CMK (cell line): Measurements from ENCODE around the gene SGMS2.

Source experiments
- DNase-seq: peaks from one replicate; pipeline ENCODE4 v3.0.0-alpha.2; 2010; ENCODE audit warnings: low read depth

The SGMS2 gene

DNA sequence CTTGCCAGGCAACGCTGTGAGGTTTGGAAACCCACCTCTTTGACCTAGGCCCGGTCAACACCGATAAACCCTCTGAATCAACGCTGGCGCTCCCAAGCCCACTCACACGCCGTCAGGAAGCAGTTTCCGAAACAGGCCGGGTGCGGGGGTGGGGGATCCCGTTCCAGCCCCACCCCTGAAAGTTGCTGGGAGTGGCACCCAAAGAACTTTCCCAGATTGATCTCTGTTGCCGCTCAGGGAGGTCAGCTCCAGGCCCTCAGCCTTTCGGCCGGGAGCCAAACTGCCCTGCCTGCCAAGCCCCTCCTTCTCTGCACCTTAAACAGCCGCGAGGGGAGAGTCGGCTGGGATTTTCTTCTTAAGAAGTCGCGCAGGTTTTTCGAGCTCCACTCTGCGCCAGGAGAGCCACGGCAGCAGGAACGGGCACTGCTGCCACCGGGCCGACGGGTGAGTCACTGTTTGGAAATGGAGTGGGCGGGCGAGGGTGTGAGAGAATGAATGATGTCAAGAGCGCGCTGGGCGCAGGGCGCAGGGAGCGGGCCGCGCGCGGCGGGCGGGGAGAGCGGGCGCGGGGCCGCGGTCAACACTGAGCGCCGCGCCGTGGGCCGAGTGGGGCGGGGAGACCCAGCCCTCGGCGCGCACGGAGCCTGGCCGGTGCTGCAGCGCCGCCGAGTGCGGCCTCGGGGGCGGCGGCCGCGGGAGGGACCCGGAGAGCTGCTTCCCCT is at the start of gene SGMS2:
Gene SGMS2, plus strand, starts transcription at position 583 of the 722 bp plus-strand sequence. CDS start 70,622 bp downstream, outside the sequence.
- no peak for DNase-seq

DNA sequence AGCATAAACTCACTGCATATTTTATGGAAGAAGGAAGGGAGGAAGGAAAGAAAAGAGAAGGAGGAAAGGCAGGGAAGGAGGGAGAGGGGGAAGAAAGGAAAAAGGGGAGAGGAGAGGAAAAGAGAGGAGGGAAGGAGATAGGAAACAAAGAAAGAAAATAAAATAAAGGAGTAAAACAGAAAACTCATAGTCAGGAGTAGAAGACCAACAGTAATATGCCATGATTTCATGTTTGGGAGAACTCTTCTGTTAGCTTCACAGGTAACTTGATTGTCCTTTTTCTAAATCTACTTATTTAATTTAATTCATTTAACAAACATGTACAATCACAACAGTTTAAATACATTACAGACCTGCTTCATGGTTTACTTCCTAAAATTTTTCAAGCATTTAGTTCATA is 46.8 kb upstream of the SGMS2 start:
- no peak for DNase-seq

GRCh38 chr4:107778784-107779530 is 45.8 kb upstream of the SGMS2 start:
- DNase-seq = no peak

DNA sequence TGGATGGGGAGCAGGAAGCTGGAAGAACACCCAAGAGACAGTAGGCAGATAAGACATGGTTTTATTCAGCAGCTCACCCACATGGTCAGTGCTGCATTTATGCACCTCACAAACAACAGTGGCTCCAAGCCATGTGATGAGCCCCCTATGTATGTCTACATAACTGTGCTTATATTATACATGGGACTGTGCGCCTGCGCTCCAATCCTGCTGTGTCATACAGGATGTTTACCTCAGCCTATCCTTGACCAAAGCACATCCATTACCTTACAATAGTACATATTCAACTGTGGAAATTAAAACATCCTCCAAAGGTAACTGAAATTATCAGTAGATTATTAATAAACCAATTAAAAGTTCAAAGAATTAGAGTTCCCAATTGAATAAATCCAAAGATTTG is 44.1 kb upstream of the SGMS2 start:
- no peak for DNase-seq

DNA sequence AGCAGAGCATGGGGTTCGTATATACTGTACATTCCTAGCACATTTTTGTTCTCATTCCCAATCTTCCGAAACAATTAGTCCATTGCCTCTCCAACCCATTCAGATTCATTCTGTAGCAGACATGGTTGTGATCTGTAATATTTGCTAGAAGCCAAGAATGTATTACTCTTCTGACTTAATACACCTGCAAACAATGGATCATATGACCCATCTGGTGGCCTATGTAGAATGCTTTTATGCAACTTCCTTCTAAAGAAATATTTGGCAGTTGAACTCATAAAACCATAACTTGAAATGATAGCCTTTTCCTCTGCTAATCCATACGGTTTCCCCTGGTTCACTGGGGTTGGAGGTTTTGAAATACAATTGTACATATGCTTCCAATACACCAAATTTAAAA is 32.8 kb upstream of the SGMS2 start:
- DNase-seq = no peak

DNA sequence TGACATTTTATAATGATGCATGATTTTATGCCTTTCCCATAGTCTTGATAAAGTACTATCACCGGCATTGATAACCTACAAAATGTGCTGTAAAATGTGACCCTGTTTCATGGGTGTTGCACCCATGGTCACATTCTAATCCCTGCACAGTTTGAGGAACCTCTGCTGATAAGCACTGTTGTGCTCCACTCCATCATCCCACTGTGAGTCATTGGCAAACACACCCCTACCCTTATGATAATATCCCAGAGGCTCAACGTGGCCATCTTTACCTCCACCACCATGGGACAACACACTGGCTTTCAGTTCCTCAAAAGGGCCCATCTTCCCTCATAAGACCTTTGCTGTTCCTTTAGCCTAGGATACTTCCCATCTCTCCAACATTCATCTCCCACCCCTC is 32.0 kb upstream of the SGMS2 start:
- DNase-seq = no peak

DNA sequence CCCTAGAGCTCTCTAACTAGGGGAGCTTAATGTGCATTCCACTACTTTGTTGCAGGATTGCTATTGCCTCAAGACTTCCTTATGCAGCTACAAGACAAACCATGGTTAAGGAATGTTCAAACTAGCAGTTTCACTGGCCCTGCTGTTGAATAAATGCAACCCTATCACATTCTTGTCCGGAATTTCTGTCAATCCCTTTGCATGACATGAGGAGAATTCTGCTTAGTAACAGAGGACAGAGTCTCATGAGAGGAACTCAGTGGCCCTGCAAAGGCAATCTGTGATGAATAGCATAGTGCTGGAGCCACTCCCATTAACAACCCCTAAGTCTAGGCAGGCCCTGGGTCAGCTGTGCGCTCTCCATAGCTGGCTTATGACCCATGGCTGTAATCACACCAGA is 30.7 kb upstream of the SGMS2 start:
- DNase-seq = no peak

GRCh38 chr4:107799669-107800450 is 24.9 kb upstream of the SGMS2 start:
- no peak for DNase-seq

DNA sequence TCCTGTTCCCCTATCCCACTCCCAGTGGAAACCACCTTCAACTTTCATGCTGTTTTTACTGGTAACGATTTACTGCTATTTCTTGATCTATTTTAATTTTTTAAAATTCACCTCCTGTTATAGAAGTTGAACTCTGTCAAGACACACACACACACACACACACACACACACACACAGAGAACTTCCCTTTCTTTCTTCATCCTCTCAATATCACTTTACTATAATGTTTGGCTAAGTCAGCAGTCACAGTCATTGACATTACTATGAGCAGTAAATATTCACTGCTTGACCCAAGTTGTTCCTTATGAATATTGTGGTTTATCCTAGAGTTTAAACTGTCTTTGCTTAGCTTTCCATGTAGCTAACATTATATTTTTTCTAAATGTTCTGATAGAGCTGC is 24.0 kb upstream of the SGMS2 start:
- DNase-seq = no peak

DNA sequence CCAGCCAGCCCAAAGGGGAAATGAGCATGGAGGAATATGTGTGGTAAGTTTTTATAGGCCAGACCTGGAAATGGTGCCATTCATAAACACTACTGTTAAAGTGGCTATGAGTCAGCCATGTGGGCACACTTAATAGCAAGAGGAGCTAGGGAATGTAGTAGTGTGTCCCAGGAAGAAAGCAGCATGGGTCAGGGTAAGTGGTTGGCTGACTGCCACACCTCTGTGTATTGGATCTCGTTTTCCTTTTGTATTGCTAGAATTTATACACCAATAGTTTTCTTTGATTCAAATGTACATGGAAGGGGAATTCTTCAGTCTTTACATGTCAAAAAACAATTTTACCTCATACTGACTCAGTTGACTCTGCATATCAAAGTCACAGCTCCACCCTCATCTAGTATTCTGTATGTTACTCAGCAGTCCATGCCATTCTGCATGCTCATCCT is 22.9 kb upstream of the SGMS2 start:
- no peak for DNase-seq

- DNase-seq = no peak
These were observed 19.8 kb upstream of the SGMS2 start for GRCh38 chr4:107804956-107805355.

GRCh38 chr4:107806196-107806595 is 18.5 kb upstream of the SGMS2 start:
- no peak for DNase-seq

- DNase-seq = no peak
These were observed 16.2 kb upstream of the SGMS2 start for GRCh38 chr4:107808572-107808971.

GRCh38 chr4:107809210-107809609 is 15.5 kb upstream of the SGMS2 start:
- no peak for DNase-seq

DNA sequence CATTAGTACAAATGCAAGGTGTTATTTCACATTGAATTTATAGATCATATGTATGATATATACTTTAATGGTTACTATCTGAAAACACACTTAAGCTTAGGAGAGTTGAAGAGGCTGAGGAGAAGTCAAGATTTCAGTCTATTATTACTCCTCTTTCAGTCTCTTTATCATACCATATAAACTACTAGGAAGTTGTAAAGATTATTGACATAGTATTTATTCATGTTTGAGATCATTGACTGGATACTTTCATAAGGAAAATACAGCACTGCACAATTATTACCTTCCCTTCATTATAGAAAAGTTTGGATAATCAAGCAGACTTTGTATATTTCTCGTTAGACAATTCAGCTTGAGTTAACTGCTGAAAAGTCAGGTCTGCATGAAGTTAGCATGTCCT is 10.0 kb upstream of the SGMS2 start:
- DNase-seq = no peak

DNA sequence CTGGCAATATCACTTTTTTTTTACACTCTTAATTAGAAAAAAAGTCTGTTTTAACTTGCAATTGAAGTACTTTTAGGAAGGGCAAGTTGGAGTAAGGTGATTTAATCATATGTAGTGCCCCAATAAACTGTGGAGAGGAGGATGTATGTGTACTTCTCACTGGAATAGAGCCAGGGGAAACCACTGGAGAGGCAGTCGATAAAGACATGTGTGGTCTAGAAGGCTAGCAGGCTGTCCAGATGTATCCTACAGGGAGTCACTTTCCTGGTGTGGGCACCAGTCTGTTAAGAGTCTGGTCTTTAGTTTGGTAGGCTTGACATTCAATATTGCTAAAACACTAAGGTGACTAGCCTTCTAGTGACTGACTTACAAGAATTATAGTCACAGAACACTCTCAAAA is 9.6 kb upstream of the SGMS2 start:
- DNase-seq = no peak

- no peak for DNase-seq
These were observed 6.3 kb upstream of the SGMS2 start for GRCh38 chr4:107818301-107818910.

DNA sequence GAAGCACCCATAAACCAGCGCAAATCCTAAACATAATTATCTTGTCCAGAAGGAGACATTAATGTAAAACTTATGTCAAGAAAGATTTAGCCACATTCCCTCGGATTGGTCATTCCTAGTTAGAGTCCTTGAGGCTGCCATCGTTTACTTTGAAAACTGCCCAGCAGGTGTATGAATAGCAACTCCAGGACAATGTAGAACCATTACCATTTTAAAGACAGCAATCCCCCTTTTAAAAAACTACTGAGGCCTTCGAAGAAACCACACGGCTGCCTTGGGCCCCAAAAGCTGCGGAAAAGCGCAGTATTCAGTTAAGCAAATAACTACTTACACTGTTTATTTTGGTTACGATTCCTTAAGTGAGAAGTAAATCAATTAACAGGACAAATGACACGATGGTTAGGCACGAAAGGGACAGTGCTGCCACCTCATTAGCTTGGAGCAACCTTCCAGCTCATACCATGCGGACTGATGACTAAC is 822 bp upstream of the SGMS2 start:
- DNase-seq = no peak

DNA sequence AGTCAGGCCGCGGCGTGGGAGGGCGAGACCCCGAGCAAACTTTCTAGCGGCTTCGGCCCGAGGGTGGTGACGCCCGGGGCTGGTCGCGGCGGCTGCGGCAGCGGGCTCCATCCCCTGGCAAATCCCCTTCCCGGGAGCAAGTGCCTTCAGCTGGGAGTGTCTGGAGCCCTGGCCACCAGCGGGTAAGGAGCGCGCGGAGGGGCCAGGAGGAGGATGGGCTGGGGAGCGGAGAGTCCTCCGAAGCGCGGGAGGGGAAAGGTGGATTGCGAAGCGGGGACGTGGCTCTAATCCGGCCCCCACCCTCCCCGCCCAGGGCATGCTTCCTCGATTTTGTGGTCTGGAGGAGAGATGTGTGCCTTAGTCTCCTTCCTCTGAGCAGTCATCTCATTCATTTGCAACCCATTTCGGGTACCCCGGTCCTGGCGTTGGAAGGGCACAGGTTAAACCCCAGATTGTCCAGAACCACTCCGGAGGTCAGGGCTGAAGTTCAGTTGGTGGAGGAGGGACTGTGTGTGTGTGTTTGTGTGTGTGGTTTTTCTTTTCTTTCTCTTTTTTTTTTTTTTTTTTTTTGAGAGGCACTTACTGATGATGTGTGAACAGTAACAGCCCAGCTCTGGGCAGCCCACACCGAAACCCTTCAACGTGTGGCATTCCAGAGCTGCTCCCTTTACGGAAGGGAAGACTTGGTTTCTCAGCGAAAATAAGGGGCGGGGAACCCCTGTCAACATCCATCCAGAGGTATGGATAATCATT is 516 bp downstream of the SGMS2 start:
- DNase-seq = no peak

DNA sequence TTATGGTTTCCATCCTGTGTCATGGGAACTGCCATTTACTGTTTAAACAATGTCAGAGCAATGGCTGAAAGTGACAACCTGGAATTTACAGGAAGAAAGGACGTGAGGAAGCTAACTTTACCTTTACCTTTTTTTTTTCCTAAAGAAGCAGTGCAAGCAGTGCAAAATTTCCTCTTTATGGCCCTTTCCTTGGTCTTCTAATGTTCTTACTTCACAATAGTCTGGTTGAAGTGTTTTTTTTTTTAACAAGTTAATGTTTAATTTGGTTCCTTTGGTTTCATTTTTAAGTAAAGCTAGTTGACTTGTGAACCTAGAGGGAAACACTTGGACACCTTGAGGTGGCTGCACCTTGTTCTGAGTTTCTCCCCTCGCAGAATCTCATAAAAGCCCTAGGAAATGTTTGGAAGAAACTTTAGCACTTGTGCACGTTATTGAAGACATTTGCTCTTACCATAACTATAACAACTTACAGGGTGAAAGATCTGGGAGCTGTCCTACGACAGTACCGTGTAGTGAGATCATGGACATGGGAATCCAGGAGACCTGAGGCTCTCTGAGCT is 1.8 kb downstream of the SGMS2 start:
- no peak for DNase-seq
